ENCODE data around the gene RPN2.

DNA sequence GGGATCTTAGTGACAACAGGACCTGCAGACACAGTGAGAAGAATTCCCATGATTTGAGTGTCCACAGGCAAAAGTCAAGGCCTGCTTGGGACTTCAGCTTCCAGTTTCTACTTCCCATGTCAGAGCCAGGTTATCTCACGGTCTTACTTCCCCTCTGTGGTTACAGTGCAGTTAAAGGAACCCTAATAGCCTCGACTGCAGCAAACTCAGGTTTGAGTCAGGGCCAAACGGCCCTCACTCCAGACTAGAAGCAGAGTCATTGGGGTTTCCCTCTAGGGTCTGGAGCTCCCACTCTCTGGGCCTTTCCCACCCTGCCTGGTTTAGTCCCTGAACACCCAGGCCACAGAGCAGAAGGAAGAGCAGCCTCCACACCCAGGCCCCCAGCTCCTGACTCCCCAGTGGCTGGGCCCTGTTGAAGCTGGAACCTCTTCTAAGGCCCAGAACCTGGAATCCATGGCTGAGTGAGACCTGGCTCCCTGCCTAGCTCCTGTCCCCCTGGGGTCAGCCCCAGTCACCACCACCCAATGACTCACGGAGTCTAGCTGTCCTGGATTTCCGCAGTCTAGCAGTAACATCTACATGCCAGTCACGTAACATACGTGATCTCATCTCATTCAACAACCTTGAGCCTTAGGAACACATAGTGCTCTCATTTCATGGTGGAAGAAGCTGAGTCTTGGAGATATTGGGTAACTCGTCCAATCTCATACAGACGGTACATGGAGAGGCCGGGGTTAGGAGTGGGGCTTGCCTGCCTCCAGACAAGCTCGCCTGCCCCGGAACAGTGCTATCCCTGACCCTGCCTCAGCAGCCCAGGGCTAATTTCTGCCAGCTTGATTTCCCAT is 91.7 kb downstream of the RPN2 start:
- TF ChIP-seq, protein P1, sequence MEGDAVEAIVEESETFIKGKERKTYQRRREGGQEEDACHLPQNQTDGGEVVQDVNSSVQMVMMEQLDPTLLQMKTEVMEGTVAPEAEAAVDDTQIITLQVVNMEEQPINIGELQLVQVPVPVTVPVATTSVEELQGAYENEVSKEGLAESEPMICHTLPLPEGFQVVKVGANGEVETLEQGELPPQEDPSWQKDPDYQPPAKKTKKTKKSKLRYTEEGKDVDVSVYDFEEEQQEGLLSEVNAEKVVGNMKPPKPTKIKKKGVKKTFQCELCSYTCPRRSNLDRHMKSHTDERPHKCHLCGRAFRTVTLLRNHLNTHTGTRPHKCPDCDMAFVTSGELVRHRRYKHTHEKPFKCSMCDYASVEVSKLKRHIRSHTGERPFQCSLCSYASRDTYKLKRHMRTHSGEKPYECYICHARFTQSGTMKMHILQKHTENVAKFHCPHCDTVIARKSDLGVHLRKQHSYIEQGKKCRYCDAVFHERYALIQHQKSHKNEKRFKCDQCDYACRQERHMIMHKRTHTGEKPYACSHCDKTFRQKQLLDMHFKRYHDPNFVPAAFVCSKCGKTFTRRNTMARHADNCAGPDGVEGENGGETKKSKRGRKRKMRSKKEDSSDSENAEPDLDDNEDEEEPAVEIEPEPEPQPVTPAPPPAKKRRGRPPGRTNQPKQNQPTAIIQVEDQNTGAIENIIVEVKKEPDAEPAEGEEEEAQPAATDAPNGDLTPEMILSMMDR (conservative IDR thresholded peaks at IDR 0.05; ENCODE audit: low read length), result no peak
- TF ChIP-seq EZH2phosphoT487 (IDR thresholded peaks at IDR 0.05; ENCODE audit: borderline replicate concordance, low read depth, low read length), result no peak
